Activated CD8-positive, alpha-beta T cell treated with anti-CD3 and anti-CD28 coated beads, Interleukin-2, amount 10 ng/mL, durations not matched to agents 7 days and 5 days (primary cell): ENCODE results near the gene UBE2D3. TPM values are rescaled to one million over a fixed set of nuclear protein-coding genes. Genes with fewer than 3 reads are reported as not detected.

Source experiments
- ATAC-seq: fragments of 150-1000 bp; cut with Tn5 transposase; one replicate; pipeline ENCODE4 v1.10.0; 2021; ENCODE audit warnings: moderate library complexity
- CTCF ChIA-PET: fragments of 350-600 bp; sonication (Branson Sonifier 250); formaldehyde crosslinking; loops from one replicate; lab custom pipeline; 2021; ENCODE audit warnings: antibody characterized with exemption; lab: Charles Lee
- POLR2A ChIA-PET: fragments of 350-600 bp; sonication (Branson Sonifier 250); formaldehyde crosslinking; loops from one replicate; lab custom pipeline; 2021; ENCODE audit warnings: antibody characterized with exemption; lab: Charles Lee
- DNase-seq: peaks from one replicate; pipeline ENCODE4 v3.0.0-alpha.2; 2020
- H3K27ac Mint-ChIP-seq: one replicate; pipeline ENCODE4 v1.8.0; 2021; ENCODE audit warnings: mild to moderate bottlenecking, mixed read lengths
- H3K27me3 Mint-ChIP-seq: one replicate; pipeline ENCODE4 v1.8.0; 2021; ENCODE audit warnings: low read depth, mixed read lengths
- H3K36me3 Mint-ChIP-seq: one replicate; pipeline ENCODE4 v1.8.0; 2021; ENCODE audit warnings: low read depth, mixed read lengths
- H3K4me1 Mint-ChIP-seq: one replicate; pipeline ENCODE4 v1.8.0; 2021; ENCODE audit warnings: low read depth, mixed read lengths
- H3K4me3 Mint-ChIP-seq: one replicate; pipeline ENCODE4 v1.8.0; 2021; ENCODE audit warnings: mild to moderate bottlenecking, mixed read lengths
- H3K9me3 Mint-ChIP-seq: one replicate; pipeline ENCODE4 v1.8.0; 2022; ENCODE audit warnings: mixed read lengths; ENCODE audit not compliant: insufficient read depth
- total RNA-seq, 2 experiments: library from RNA; stranded (reverse); gene quantifications; one replicate each; pipeline ENCODE4 v1.2.3, GENCODE V29; 2021

Gene UBE2D3
- total RNA-seq, 2 experiments from 2014 or later, result 388 to 409 TPM

- ChIA-PET CTCF (interaction anchor here (1.5 to 1.6 kb wide), 2 partner anchors 8 to 9 kb away, joined by 3 to 5 read pairs; partner anchors contain the start of gene CISD2), POLR2A (interaction anchor here (1.4 to 1.9 kb wide), 2 partner anchors 9 to 33 kb away, joined by 6 to 8 read pairs; partner anchors contain the start of genes CISD2 and UBE2D3)
- peaks cover 56% of the 10 kb centered on the region for H3K36me3 Mint-ChIP-seq
- no peak overlapping the region for H3K4me3 Mint-ChIP-seq
- H3K27ac Mint-ChIP-seq, result no peak overlapping the region
- H3K9me3 Mint-ChIP-seq, result peaks cover 25% of the 10 kb centered on the region
- ATAC-seq (no peak), DNase-seq (no peak)
- no peaks in the 10 kb centered on the region for H3K27me3 Mint-ChIP-seq
- peaks cover 24% of the 10 kb centered on the region for H3K4me1 Mint-ChIP-seq
Measured at GRCh38 chr4:102860611-102861324, 33.4 kb upstream of the UBE2D3 start.

- Mint-ChIP-seq H3K4me3 (no peak overlapping the region), H3K36me3 (peaks cover 42% of the 10 kb centered on the region), H3K27ac (no peak overlapping the region), H3K9me3 (peaks cover 31% of the 10 kb centered on the region), H3K27me3 (no peaks in the 10 kb centered on the region), H3K4me1 (peaks cover 5% of the 10 kb centered on the region)
- CTCF ChIA-PET, result interaction anchor here (1.3 kb wide), 1 partner anchor 23 kb away, joined by 3 read pairs; no protein-coding TSS in a partner anchor
- POLR2A ChIA-PET, result interaction anchor here (1.2 to 1.9 kb wide), 2 partner anchors 10 to 31 kb away, joined by 3 to 8 read pairs; partner anchors contain the start of gene UBE2D3
- ATAC-seq (no peak), DNase-seq (no peak)
Measured at GRCh38 chr4:102858828-102859464, 31.6 kb upstream of the UBE2D3 start.

GRCh38 chr4:102850370-102850769 lies 23.0 kb upstream of the UBE2D3 start:
- Mint-ChIP-seq H3K27me3 (no peaks in the 10 kb centered on the region), H3K9me3 (peaks cover 7% of the 10 kb centered on the region), H3K27ac (no peak overlapping the region), H3K4me3 (no peak overlapping the region), H3K36me3 (peaks cover 4% of the 10 kb centered on the region), H3K4me1 (peaks cover 8% of the 10 kb centered on the region)
- DNase-seq, result no peak
- POLR2A ChIA-PET, result interaction anchor here (0.6 kb wide), 1 partner anchor 23 kb away, joined by 3 read pairs; the partner anchor contains the start of gene UBE2D3
- ATAC-seq, result no peak
- CTCF ChIA-PET, result no interaction called here

- H3K27ac Mint-ChIP-seq, result no peak overlapping the region
- H3K27me3 Mint-ChIP-seq, result no peaks in the 10 kb centered on the region
- DNase-seq (no peak), ATAC-seq (no peak)
- H3K4me1 Mint-ChIP-seq, result peaks cover 8% of the 10 kb centered on the region
- peaks cover 4% of the 10 kb centered on the region for H3K36me3 Mint-ChIP-seq
- peaks cover 7% of the 10 kb centered on the region for H3K9me3 Mint-ChIP-seq
- CTCF ChIA-PET, result no interaction called here
- no peak overlapping the region for H3K4me3 Mint-ChIP-seq
- POLR2A ChIA-PET, result no interaction called here
Measured at GRCh38 chr4:102849579-102850104, 22.3 kb upstream of the UBE2D3 start.

GRCh38 chr4:102847687-102848086 lies 20.3 kb upstream of the UBE2D3 start:
- Mint-ChIP-seq H3K27me3 (no peaks in the 10 kb centered on the region), H3K36me3 (peaks cover 7% of the 10 kb centered on the region), H3K4me1 (peaks cover 8% of the 10 kb centered on the region), H3K4me3 (no peak overlapping the region), H3K27ac (no peak overlapping the region), H3K9me3 (no peaks in the 10 kb centered on the region)
- DNase-seq (no peak), ATAC-seq (no peak)
- ChIA-PET POLR2A (interaction anchor here (1.3 kb wide), 1 partner anchor 20 kb away, joined by 7 read pairs; the partner anchor contains the start of gene UBE2D3), CTCF (no interaction called here)

- H3K4me3 Mint-ChIP-seq, result no peak overlapping the region
Measured at GRCh38 chr4:102843938-102844337, 16.6 kb upstream of the UBE2D3 start.

GRCh38 chr4:102843273-102843672 lies 15.9 kb upstream of the UBE2D3 start:
- Mint-ChIP-seq H3K9me3 (no peaks in the 10 kb centered on the region), H3K36me3 (peaks cover 11% of the 10 kb centered on the region), H3K4me1 (peaks cover 7% of the 10 kb centered on the region), H3K4me3 (no peak overlapping the region), H3K27ac (no peak overlapping the region), H3K27me3 (no peaks in the 10 kb centered on the region)
- ATAC-seq, result no peak
- POLR2A ChIA-PET, result no interaction called here
- CTCF ChIA-PET, result no interaction called here
- no peak for DNase-seq

More at GRCh38 chr4:102843938-102844337, 16.6 kb upstream of the UBE2D3 start:
- CTCF ChIA-PET, result no interaction called here
- POLR2A ChIA-PET, result no interaction called here
- no peak for ATAC-seq
- Mint-ChIP-seq H3K4me1 (peaks cover 7% of the 10 kb centered on the region), H3K9me3 (no peaks in the 10 kb centered on the region), H3K36me3 (peaks cover 14% of the 10 kb centered on the region), H3K27me3 (no peaks in the 10 kb centered on the region), H3K27ac (no peak overlapping the region)
- DNase-seq, result no peak

- no peak overlapping the region for H3K27ac Mint-ChIP-seq
- CTCF ChIA-PET, result no interaction called here
Measured at GRCh38 chr4:102842367-102842766, 15.0 kb upstream of the UBE2D3 start.

GRCh38 chr4:102836596-102836995 lies 9.2 kb upstream of the UBE2D3 start:
- peaks cover 12% of the 10 kb centered on the region for H3K4me1 Mint-ChIP-seq
- H3K4me3 Mint-ChIP-seq, result no peak overlapping the region
- ATAC-seq (no peak), DNase-seq (no peak)
- H3K36me3 Mint-ChIP-seq, result peaks cover 11% of the 10 kb centered on the region
- no peaks in the 10 kb centered on the region for H3K9me3 Mint-ChIP-seq
- ChIA-PET POLR2A (interaction anchor here (2.6 to 2.7 kb wide), 2 partner anchors 9 to 32 kb away, joined by 9 to 18 read pairs; partner anchors contain the start of genes CISD2 and UBE2D3), CTCF (interaction anchor here (1.3 kb wide), 1 partner anchor 8 kb away, joined by 9 read pairs; no protein-coding TSS in a partner anchor)
- no peak overlapping the region for H3K27ac Mint-ChIP-seq
- no peaks in the 10 kb centered on the region for H3K27me3 Mint-ChIP-seq

More at GRCh38 chr4:102842367-102842766, 15.0 kb upstream of the UBE2D3 start:
- Mint-ChIP-seq H3K36me3 (peaks cover 13% of the 10 kb centered on the region), H3K4me1 (peaks cover 7% of the 10 kb centered on the region), H3K4me3 (no peak overlapping the region), H3K9me3 (no peaks in the 10 kb centered on the region), H3K27me3 (no peaks in the 10 kb centered on the region)
- ATAC-seq (no peak), DNase-seq (no peak)
- POLR2A ChIA-PET, result no interaction called here

GRCh38 chr4:102832667-102833066 lies 5.3 kb upstream of the UBE2D3 start:
- Mint-ChIP-seq H3K4me3 (no peak overlapping the region), H3K36me3 (peaks cover 3% of the 10 kb centered on the region), H3K4me1 (peaks cover 26% of the 10 kb centered on the region), H3K27me3 (no peaks in the 10 kb centered on the region), H3K9me3 (no peaks in the 10 kb centered on the region), H3K27ac (no peak overlapping the region)
- ATAC-seq, result no peak
- CTCF ChIA-PET, result no interaction called here
- no peak for DNase-seq
- POLR2A ChIA-PET, result no interaction called here

- Mint-ChIP-seq H3K4me1 (peaks cover 26% of the 10 kb centered on the region), H3K36me3 (peaks cover 3% of the 10 kb centered on the region), H3K27ac (no peak overlapping the region), H3K4me3 (no peak overlapping the region), H3K27me3 (no peaks in the 10 kb centered on the region), H3K9me3 (no peaks in the 10 kb centered on the region)
- DNase-seq (no peak), ATAC-seq (no peak)
- CTCF ChIA-PET, result no interaction called here
- POLR2A ChIA-PET, result no interaction called here
Measured at GRCh38 chr4:102832105-102832504, 4.8 kb upstream of the UBE2D3 start.
